Kidney (tissue), 14 donors: ENCODE results near the gene FGF12. TPM values are rescaled to one million over a fixed set of nuclear protein-coding genes. Genes with fewer than 3 reads are reported as not detected.

Source experiments
- DNase-seq, 5 donors: peaks; one replicate each; pipeline ENCODE4 v3.0.0-alpha.2; 2013 to 2020
- FAIRE-seq: peaks from 2 replicates; lab custom pipeline; 2012; peaks lifted over from hg19 to GRCh38; lab: Jason Lieb, UNC
- H3K27ac ChIP-seq, 2 donors: one replicate each; pipeline ENCODE4 v1.7.0; 2013; ENCODE audit warnings: low read depth in 2 of 2, low read length in 2 of 2, inconsistent platforms in 1 of 2
- H3K27me3 ChIP-seq: one replicate; pipeline ENCODE4 v1.7.1; 2013; ENCODE audit warnings: low read length, inconsistent platforms; ENCODE audit not compliant: control insufficient read depth, insufficient read depth
- H3K36me3 ChIP-seq, 3 donors: one replicate each; pipeline versions ENCODE4 v1.7.0 to v1.7.1; 2013; ENCODE audit warnings: low read length in 3 of 3, control low read depth in 1 of 3, inconsistent platforms in 1 of 3; ENCODE audit not compliant: insufficient read depth in 3 of 3, control insufficient read depth in 2 of 3
- H3K4me1 ChIP-seq, 3 donors: one replicate each; pipeline versions ENCODE4 v1.7.0 to v1.7.1; 2013; ENCODE audit warnings: low read length in 3 of 3, inconsistent platforms in 1 of 3, low read depth in 1 of 3; ENCODE audit not compliant: control insufficient read depth in 2 of 3, insufficient read depth in 2 of 3
- H3K4me3 ChIP-seq, 3 donors: one replicate each; pipeline versions ENCODE4 v1.7.0 to v1.8.1; 2013; ENCODE audit warnings: low read length in 3 of 3, control low read depth in 1 of 3, inconsistent platforms in 1 of 3
- H3K9ac ChIP-seq, 3 donors: one replicate each; pipeline versions ENCODE4 v1.7.0 to v1.7.1; 2013; ENCODE audit warnings: low read length in 3 of 3, control low read depth in 1 of 3, inconsistent platforms in 1 of 3
- H3K9me3 ChIP-seq, 3 donors: one replicate each; pipeline versions ENCODE4 v1.7.0 to v1.7.1; 2013; ENCODE audit warnings: low read length in 3 of 3, control low read depth in 1 of 3, inconsistent platforms in 1 of 3; ENCODE audit not compliant: control insufficient read depth in 2 of 3, insufficient read depth in 1 of 3
- CTCF ChIP-seq: IDR thresholded peaks from 3 replicates; pipeline ENCODE4 v1.5.1; 2012; ENCODE audit warnings: mild to moderate bottlenecking, moderate library complexity, borderline replicate concordance; ENCODE audit not compliant: insufficient read depth; ENCODE audit errors: extremely low read depth
- intact Hi-C: fragments of 100-400 bp; cut with DNase I; formaldehyde crosslinking; loops from one replicate; pipeline ENCODE4 v1.11.1; 2022
- polyA plus RNA-seq: library from polyadenylated mRNA; stranded (reverse); fragments of 350-450 nt; fragmentation: Illumina TruSeq; extraction: RNeasy Lipid Tissue Mini Kit (QIAGEN cat#74804); gene quantifications from one replicate; pipeline ENCODE4 v1.2.3, GENCODE V29; 2014; ENCODE audit warnings: low read depth, low replicate concordance; ENCODE audit not compliant: insufficient read depth
- total RNA-seq: library from RNA; stranded (reverse); fragmentation: NEBNext Ultra II Directional; extraction: Animal tissue kit (Norgen Biotek cat#: 25700); gene quantifications from one replicate; pipeline ENCODE4 v1.2.1, GENCODE V29; 2021
- donor health status: control.
- donor health status: control.
- donor health status: control.
- donor health status: control.
- donor health status: control.
- donor health status: DM: yes; HTN: yes; CAD: no.
- donor health status: Normal renal cell carcinoma (clear cell type).

Gene FGF12
- total and polyA plus RNA-seq, 2 donors from 2014 or later = 1.8 to 3.7 TPM

GRCh38 chr3:192545333-192545732 lies 182.0 kb downstream of the FGF12 start:
- no peak overlapping the region for H3K27ac ChIP-seq
- H3K9me3 ChIP-seq = no peaks in the 10 kb centered on the region
- no peaks in the 10 kb centered on the region for H3K36me3 ChIP-seq
- H3K27me3 ChIP-seq = no peaks in the 10 kb centered on the region
- H3K4me1 ChIP-seq = no peaks in the 10 kb centered on the region
- intact Hi-C loops = no loop called here
- TF ChIP-seq CTCF = no peak
- DNase-seq (no peak), FAIRE-seq (no peak)
- no peak overlapping the region for H3K4me3 ChIP-seq
- no peak overlapping the region for H3K9ac ChIP-seq

- H3K9ac ChIP-seq = no peak overlapping the region
- H3K36me3 ChIP-seq = no peaks in the 10 kb centered on the region
These were observed 184.2 kb downstream of the FGF12 start for GRCh38 chr3:192543163-192543562.

GRCh38 chr3:192516820-192517219 lies 210.5 kb downstream of the FGF12 start:
- H3K9ac ChIP-seq = no peak overlapping the region
- no peak overlapping the region for H3K27ac ChIP-seq
- intact Hi-C loops = no loop called here
- no peak for TF ChIP-seq CTCF
- H3K36me3 ChIP-seq = no peaks in the 10 kb centered on the region
- H3K9me3 ChIP-seq = no peaks in the 10 kb centered on the region
- no peaks in the 10 kb centered on the region for H3K4me1 ChIP-seq
- no peak overlapping the region for H3K4me3 ChIP-seq
- no peak for DNase-seq
- peaks cover 4% of the 10 kb centered on the region for H3K27me3 ChIP-seq
- no peak for FAIRE-seq

More at GRCh38 chr3:192543163-192543562, 184.2 kb downstream of the FGF12 start:
- Histone ChIP-seq H3K27me3 (no peaks in the 10 kb centered on the region), H3K27ac (no peak overlapping the region), H3K4me1 (no peaks in the 10 kb centered on the region), H3K9me3 (no peaks in the 10 kb centered on the region), H3K4me3 (no peak overlapping the region)
- no peak for FAIRE-seq
- intact Hi-C loops = no loop called here
- DNase-seq = no peak
- TF ChIP-seq CTCF = no peak

GRCh38 chr3:192515664-192516045 lies 211.7 kb downstream of the FGF12 start:
- DNase-seq (peak in 1 of 5 donors; percentile 1), FAIRE-seq (no peak)
- Histone ChIP-seq H3K9me3 (peaks cover 0 to 2% (median 0%) of the 10 kb centered on the region in 3 donors), H3K4me1 (no peaks in the 10 kb centered on the region), H3K9ac (no peak overlapping the region), H3K27ac (no peak overlapping the region), H3K27me3 (peaks cover 4% of the 10 kb centered on the region), H3K4me3 (peak overlapping the region in 2 of 3 donors; percentile 20 to 46), H3K36me3 (no peaks in the 10 kb centered on the region)
- intact Hi-C loops = no loop called here
- TF ChIP-seq CTCF = no peak
